Cardiac fibroblast (primary cell): ENCODE measurements around the gene SCMH1.
A peak's percentile ranks its signal among the peaks of the same experiment; 100 is the strongest.

ENCODE experiments used
- DNase-seq, 2 donors: peaks; one replicate each; pipeline versions ENCODE4 v3.0.0 to v3.0.0-alpha.2; 2010; ENCODE audit warnings: low read depth in 2 of 2
- H3K4me3 ChIP-seq, 2 donors: replicated peaks in 1 of 2; 1 replicate in 1 of 2; 2 replicates in 1 of 2; pipeline ENCODE4 v1.5.1; 2011; ENCODE audit warnings: low read depth in 2 of 2, low read length in 2 of 2, mild to moderate bottlenecking in 2 of 2, moderate library complexity in 1 of 2
- TF ChIP-seq, protein P1 (sequence below): IDR thresholded peaks from one replicate; pipeline ENCODE4 v1.5.1; 2011; ENCODE audit warnings: low read depth, mild to moderate bottlenecking, low read length, inconsistent platforms

SCMH1 gene

DNA sequence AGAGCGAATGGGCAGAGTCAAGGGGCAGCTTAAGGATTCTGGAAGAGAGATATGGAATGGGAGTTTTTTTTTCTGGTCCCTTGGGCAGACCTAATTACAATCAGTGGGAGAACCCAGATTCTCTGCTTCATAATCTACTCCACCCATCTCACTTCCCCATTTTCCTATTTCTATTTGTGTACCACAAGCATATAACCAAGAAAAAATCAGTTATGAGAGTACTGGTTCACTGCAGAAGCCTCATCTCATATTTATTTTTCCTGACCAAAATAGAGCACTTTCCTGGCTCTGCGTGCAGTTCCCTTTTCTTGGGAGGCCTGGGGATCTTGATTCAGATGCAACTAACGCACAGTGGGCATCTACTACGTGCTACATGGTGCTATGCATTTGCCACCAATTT lies 138.3 kb downstream of the SCMH1 start:
- no peak overlapping the region for H3K4me3 ChIP-seq
- DNase-seq = no peak
- TF ChIP-seq, protein P1, sequence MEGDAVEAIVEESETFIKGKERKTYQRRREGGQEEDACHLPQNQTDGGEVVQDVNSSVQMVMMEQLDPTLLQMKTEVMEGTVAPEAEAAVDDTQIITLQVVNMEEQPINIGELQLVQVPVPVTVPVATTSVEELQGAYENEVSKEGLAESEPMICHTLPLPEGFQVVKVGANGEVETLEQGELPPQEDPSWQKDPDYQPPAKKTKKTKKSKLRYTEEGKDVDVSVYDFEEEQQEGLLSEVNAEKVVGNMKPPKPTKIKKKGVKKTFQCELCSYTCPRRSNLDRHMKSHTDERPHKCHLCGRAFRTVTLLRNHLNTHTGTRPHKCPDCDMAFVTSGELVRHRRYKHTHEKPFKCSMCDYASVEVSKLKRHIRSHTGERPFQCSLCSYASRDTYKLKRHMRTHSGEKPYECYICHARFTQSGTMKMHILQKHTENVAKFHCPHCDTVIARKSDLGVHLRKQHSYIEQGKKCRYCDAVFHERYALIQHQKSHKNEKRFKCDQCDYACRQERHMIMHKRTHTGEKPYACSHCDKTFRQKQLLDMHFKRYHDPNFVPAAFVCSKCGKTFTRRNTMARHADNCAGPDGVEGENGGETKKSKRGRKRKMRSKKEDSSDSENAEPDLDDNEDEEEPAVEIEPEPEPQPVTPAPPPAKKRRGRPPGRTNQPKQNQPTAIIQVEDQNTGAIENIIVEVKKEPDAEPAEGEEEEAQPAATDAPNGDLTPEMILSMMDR = no peak

- no peak for DNase-seq
- H3K4me3 ChIP-seq = no peak overlapping the region
- TF ChIP-seq, protein P1 = no peak
These were observed 139.5 kb downstream of the SCMH1 start for GRCh38 chr1:41102653-41103052.

DNA sequence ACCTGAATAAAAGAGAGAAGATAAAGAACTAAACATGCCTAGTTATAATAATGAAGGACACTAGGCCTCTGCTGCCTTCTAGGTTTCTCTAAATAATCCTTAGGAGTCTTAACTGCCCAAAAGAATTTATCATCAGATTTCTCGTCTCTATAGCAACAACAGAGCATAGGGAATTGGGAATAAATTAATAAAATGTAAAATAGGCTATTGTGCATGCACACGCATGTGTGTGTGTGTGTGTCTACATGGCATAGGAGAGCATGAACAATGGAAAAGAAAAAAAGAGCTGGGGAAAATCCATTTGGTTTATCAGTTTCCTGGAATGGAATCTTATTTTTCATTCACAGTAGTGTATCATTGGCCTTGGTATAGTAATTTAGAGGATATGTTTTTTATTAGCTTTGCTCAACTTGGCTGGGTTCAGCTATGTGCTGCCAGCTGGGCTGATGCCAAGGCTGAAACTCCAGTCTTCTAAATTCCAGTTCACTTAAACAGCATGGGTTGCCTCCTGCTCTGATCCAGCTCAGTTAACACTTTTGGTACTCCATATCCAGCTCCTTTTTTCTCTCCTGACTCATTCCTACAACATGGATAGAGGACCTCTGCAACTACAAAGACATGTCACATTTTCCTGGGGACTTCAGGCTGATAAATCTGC lies 140.0 kb downstream of the SCMH1 start:
- peak; percentile 93 to 98 for DNase-seq
- TF ChIP-seq, protein P1 = no peak
- H3K4me3 ChIP-seq = no peak overlapping the region

DNA sequence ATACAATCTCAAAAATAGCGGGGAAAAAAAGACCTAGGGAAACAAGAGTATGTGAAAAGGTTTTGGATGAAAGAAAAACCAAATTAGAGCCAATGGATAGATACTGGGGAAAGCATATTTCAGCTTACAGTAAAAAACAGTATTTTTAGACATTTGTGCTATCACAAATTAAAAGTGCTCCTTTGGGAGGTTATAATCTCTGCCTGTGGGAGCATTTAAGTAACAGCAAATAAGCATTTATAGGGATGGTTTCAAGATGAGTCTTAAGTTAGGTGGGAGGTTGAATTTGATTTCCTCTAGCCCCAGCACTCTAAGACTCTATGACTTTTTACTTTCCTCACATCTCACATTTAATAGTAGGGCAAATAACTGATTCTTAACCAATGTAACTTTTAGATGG lies 141.0 kb downstream of the SCMH1 start:
- no peak overlapping the region for H3K4me3 ChIP-seq
- TF ChIP-seq, protein P1 = no peak
- peak in 1 of 2 donors; percentile 4 for DNase-seq

- no peak for DNase-seq
- TF ChIP-seq, protein P1 = no peak
- H3K4me3 ChIP-seq = no peak overlapping the region
These were observed 141.9 kb downstream of the SCMH1 start for GRCh38 chr1:41100170-41100569.

GRCh38 chr1:41098730-41099460 lies 143.2 kb downstream of the SCMH1 start:
- no peak overlapping the region for H3K4me3 ChIP-seq
- DNase-seq = no peak
- TF ChIP-seq, protein P1 = no peak
